Ishikawa (cell line): ENCODE results near the gene CPN2.

Source experiments
- CEBPB ChIP-seq: IDR thresholded peaks from 2 replicates; pipeline ENCODE4 v1.6.1; 2012
- CREB1 ChIP-seq: IDR thresholded peaks from 2 replicates; pipeline ENCODE4 v1.6.1; 2012; ENCODE audit warnings: low read depth
- EGR1 ChIP-seq: IDR thresholded peaks from 2 replicates; pipeline ENCODE4 v1.6.1; 2012
- EP300 ChIP-seq: IDR thresholded peaks from 2 replicates; pipeline ENCODE4 v1.6.1; 2012; ENCODE audit warnings: borderline replicate concordance
- FOXM1 ChIP-seq: IDR thresholded peaks from 2 replicates; pipeline ENCODE4 v1.6.1; 2012; ENCODE audit warnings: low read depth, borderline replicate concordance
- MAX ChIP-seq: IDR thresholded peaks from 2 replicates; pipeline ENCODE4 v1.6.1; 2012
- NFIC ChIP-seq: IDR thresholded peaks from 2 replicates; pipeline ENCODE4 v1.6.1; 2012
- RAD21 ChIP-seq: IDR thresholded peaks from 2 replicates; pipeline ENCODE4 v1.6.1; 2012; ENCODE audit warnings: low read depth
- TAF1 ChIP-seq: IDR thresholded peaks from 2 replicates; pipeline ENCODE4 v1.6.1; 2012; ENCODE audit warnings: low read depth, mild to moderate bottlenecking
- TCF12 ChIP-seq: IDR thresholded peaks from 2 replicates; pipeline ENCODE4 v1.6.1; 2012; ENCODE audit warnings: low read depth
- TEAD4 ChIP-seq: IDR thresholded peaks from 2 replicates; pipeline ENCODE4 v1.6.1; 2012
- USF1 ChIP-seq: IDR thresholded peaks from 2 replicates; pipeline ENCODE4 v1.6.1; 2012
- YY1 ChIP-seq: IDR thresholded peaks from 2 replicates; pipeline ENCODE4 v1.6.1; 2012; ENCODE audit warnings: low read depth
- ZBTB7A ChIP-seq: IDR thresholded peaks from 2 replicates; pipeline ENCODE4 v1.6.1; 2012; ENCODE audit warnings: low read depth
- TF ChIP-seq, protein P1 (sequence below): IDR thresholded peaks from 2 replicates; pipeline ENCODE4 v1.6.1; 2012; ENCODE audit warnings: low read depth, mild to moderate bottlenecking

The CPN2 gene

DNA sequence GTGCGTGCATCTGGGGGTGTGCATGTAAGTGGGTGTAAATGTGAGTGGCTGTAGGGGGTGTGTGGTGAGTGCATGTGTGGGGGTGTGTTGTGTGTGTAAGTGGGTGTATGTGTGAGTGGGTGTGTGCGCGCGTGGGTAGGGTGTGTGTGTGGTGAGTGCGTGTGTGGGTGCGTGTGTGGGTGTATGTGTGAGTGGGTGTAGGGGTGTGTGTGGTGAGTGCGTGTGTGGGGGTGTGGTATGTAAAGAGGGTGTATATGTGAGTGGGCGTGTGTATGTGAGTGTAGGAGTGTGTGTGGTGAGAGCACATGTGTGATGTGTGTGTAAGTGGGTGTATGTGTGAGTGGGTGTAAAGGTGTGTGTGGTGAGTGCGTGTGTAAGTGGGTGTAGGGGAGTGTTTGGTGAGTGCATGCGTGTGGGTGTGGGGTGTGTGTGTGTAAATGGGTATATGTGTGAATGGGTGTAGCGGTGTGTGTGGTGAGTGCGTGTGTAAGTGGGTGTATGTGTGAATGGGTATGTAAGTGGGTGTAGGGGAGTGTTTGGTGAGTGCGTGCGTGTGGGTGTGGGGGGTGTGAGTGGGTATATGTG is 916 bp upstream of the CPN2 start:
- TF ChIP-seq TCF12 (no peak), NFIC (no peak), RAD21 (no peak), CEBPB (no peak), ZBTB7A (no peak), EGR1 (no peak), USF1 (no peak), TEAD4 (no peak), YY1 (no peak), CREB1 (no peak), TAF1 (no peak), EP300 (no peak), FOXM1 (no peak), MAX (no peak)
- TF ChIP-seq, protein P1, sequence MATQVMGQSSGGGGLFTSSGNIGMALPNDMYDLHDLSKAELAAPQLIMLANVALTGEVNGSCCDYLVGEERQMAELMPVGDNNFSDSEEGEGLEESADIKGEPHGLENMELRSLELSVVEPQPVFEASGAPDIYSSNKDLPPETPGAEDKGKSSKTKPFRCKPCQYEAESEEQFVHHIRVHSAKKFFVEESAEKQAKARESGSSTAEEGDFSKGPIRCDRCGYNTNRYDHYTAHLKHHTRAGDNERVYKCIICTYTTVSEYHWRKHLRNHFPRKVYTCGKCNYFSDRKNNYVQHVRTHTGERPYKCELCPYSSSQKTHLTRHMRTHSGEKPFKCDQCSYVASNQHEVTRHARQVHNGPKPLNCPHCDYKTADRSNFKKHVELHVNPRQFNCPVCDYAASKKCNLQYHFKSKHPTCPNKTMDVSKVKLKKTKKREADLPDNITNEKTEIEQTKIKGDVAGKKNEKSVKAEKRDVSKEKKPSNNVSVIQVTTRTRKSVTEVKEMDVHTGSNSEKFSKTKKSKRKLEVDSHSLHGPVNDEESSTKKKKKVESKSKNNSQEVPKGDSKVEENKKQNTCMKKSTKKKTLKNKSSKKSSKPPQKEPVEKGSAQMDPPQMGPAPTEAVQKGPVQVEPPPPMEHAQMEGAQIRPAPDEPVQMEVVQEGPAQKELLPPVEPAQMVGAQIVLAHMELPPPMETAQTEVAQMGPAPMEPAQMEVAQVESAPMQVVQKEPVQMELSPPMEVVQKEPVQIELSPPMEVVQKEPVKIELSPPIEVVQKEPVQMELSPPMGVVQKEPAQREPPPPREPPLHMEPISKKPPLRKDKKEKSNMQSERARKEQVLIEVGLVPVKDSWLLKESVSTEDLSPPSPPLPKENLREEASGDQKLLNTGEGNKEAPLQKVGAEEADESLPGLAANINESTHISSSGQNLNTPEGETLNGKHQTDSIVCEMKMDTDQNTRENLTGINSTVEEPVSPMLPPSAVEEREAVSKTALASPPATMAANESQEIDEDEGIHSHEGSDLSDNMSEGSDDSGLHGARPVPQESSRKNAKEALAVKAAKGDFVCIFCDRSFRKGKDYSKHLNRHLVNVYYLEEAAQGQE, result no peak

DNA sequence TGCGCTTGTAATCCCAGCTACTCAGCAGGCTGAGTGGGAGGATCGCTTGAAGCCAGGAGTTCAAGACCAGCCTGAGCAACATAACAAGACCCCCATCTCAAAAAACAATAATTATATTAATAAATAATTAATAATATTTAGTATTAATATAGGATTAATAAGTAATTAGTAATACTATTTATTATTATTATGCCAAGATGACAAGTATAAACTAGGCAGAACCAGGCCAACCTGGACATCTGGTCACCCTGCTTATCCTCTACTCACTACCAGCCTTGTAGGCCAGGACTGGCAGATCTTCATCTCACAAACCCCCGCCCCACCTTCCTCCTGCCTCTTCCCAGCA is 429 bp downstream of the CPN2 start:
- TF ChIP-seq CREB1 (no peak), FOXM1 (no peak), TCF12 (no peak), NFIC (no peak), EGR1 (no peak), RAD21 (no peak), YY1 (no peak), MAX (no peak), TEAD4 (no peak), EP300 (no peak), TAF1 (no peak), CEBPB (no peak), USF1 (no peak), ZBTB7A (no peak)
- TF ChIP-seq, protein P1, result no peak

GRCh38 chr3:194348354-194348753 is 2.8 kb downstream of the CPN2 start:
- TF ChIP-seq FOXM1, result no peak
- no peak for TF ChIP-seq USF1
- TF ChIP-seq TCF12, result no peak
- TF ChIP-seq EGR1, result no peak

- TF ChIP-seq CEBPB, result no peak
- TF ChIP-seq TCF12, result no peak
- TF ChIP-seq, protein P1, result no peak
- no peak for TF ChIP-seq ZBTB7A
- TF ChIP-seq USF1, result no peak
- TF ChIP-seq TEAD4, result no peak
- TF ChIP-seq YY1, result no peak
- TF ChIP-seq FOXM1, result no peak
- no peak for TF ChIP-seq NFIC
- no peak for TF ChIP-seq EP300
- no peak for TF ChIP-seq RAD21
- no peak for TF ChIP-seq EGR1
- no peak for TF ChIP-seq TAF1
- TF ChIP-seq MAX, result no peak
- no peak for TF ChIP-seq CREB1
Measured at GRCh38 chr3:194346621-194347020, 4.5 kb downstream of the CPN2 start.
